Erythroblast (primary cell): ENCODE data around the gene UBE2O.
A peak's percentile ranks its signal among the peaks of the same experiment; 100 is the strongest.

ENCODE experiments used
- DNase-seq, 2 experiments: peaks; one replicate each; lab custom pipeline; 2025; lab: John Stamatoyannopoulos, UW
- GATA1 ChIP-seq: IDR thresholded peaks from 2 replicates; pipeline ENCODE4 v1.6.1; 2011; ENCODE audit warnings: low read depth, mild to moderate bottlenecking, control low read depth, low read length, moderate library complexity
- POLR2A ChIP-seq: IDR thresholded peaks from 2 replicates; pipeline ENCODE4 v1.6.1; 2011; ENCODE audit warnings: mild to moderate bottlenecking, low read length

Gene UBE2O

DNA sequence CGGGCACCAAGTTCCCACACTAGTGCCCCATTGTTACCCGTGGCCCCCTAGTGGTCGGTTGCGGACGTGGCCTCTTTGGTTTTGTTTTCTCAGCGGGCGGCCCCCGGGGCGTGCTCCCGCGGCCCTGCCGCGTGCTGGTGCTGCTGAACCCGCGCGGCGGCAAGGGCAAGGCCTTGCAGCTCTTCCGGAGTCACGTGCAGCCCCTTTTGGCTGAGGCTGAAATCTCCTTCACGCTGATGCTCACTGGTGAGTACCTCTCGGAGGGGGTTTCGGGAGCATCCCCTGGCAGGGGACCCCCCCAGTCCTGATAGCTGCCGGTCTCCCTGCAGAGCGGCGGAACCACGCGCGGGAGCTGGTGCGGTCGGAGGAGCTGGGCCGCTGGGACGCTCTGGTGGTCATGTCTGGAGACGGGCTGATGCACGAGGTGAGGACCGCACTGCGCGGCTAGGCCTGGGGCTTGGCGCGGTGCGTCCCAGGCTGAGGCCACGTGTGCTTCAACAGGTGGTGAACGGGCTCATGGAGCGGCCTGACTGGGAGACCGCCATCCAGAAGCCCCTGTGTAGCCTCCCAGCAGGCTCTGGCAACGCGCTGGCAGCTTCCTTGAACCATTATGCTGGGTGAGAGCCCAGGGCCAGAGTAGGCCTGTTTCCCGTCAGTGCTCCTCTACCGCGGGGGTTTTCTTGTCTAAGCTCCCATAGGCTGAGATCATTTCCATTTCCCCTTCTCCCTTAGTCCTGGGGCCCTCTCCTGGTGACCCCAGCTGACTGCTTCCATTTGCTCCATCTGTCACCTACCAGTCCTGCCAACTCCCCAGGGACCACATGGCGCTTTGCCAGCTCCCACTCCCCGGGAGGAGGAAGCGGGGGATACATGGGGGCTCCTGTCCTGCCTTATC, 66.8 kb downstream of the UBE2O start:
- DNase-seq = peak; percentile 92 to 95
- TF ChIP-seq GATA1 (no peak), POLR2A (no peak)

DNA sequence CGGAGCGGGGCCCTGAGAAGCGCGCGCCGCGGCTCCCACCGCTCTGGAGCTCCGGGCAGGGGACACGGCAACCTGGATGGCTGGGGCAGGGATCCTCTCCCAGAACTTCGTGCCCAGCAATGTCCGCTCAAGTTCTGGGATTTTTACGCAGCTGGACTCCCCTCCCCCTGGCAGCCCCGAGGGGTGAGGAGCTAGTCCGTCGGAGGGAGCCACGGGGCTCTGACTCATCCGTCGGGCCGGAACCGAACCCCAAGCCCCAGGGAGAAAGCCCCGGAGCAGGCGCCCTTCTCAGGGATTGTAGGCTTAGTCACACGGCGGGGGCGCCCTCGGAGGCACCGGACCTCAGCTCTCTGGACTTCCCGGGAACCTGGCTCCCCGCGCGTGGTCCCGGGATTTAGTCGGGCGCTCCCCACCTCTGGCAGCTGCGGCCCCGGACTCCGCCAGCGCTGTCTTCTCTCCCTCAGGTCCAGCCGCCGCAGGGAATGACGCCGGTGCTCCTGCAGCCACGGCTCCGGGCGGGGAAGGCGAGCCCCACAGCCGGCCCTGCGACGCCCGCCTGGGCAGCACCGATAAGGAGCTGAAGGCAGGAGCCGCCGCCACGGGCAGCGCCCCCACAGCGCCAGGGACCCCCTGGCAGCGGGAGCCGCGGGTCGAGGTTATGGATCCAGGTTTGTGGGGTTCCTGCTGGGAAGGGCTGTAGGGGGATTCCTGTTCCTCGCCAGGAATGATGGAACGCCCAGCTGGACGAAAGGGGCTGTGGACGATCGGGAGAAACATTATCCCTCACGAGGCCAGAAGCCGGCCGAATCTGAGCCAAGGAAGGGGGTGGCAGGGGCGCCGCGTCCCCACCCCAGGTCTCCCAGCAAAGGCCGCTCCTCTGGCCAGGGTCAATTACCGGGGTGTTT, 67.7 kb downstream of the UBE2O start:
- no peak for TF ChIP-seq POLR2A
- TF ChIP-seq GATA1 = peak; percentile 43
- peak; percentile 89 to 90 for DNase-seq

DNA sequence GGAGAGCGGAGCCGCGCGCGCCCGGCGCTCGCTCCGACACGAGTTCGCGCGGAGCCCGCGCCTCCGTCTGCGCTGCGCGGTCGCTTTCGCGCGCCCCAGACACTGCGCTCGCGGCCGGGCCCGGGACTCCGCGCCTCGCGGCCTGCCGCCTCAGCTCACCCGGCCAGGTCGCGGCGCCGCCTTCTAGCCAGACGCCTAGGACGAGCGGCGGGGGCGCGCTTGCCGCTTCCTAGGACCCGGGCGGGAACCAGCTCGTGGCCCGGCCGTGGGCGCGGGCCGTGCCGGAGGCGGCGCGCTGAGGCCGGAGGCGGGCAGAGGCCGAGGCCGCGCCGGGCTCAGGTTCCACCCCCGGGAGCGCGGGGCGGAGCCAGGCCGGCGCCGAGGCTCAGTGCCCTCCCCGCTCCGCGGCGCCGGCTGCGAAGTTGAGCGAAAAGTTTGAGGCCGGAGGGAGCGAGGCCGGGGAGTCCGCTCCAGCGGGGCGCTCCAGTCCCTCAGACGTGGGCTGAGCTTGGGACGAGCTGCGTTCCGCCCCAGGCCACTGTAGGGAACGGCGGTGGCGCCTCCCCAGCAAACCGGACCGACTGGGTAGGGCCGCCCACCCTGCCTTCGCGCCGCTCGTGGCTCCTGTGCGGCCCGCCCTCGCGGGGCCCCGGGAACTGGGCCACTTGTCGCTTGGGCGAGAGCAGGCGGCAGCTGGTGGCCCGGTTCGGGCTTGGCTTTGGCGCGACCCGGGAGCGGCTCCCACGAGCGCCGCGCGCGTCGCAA, 68.5 kb downstream of the UBE2O start, which contains the start of gene SPHK1:
SPHK1 (plus strand) TSS at position 388 of the 765 bp plus-strand sequence. CDS start 1,036 bp downstream, outside the sequence.
- DNase-seq = peak; percentile 85 to 91
- TF ChIP-seq POLR2A (peak; percentile 71), GATA1 (no peak)

DNA sequence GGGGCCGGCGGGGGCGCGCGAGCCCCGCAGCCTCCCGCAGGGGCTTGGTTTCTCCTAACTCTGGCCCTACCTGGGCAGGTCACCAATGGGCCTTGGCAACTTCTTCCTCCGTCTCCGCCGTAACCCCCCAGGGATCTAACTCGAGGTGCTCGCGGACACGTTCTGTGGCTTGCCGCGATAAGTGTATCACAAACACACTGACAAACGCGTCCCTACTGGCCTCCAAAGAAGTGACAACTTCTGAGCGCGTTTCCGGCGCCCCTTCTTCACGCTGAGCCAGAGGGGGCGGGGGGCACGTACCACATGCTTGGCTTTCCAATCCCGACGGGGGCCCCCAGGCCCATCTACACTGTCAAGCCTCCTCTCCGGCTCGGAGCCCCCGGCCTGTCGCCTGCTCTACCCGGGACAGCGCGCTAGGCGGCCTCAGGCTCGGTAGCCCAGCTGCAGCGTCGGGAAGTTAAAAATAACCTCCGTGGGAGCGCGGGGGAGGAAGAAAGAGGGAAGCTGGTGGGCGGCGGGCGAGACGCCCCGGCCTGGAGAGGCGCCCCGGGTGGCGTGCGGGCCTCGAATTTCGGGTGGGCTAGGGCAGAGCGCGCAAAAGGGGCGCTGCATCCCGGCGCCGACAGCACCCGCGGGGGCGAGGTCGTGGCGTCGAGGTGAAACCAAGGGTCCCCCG, 69.3 kb downstream of the UBE2O start:
- peak; percentile 82 to 84 for DNase-seq
- TF ChIP-seq GATA1 (no peak), POLR2A (no peak)

DNA sequence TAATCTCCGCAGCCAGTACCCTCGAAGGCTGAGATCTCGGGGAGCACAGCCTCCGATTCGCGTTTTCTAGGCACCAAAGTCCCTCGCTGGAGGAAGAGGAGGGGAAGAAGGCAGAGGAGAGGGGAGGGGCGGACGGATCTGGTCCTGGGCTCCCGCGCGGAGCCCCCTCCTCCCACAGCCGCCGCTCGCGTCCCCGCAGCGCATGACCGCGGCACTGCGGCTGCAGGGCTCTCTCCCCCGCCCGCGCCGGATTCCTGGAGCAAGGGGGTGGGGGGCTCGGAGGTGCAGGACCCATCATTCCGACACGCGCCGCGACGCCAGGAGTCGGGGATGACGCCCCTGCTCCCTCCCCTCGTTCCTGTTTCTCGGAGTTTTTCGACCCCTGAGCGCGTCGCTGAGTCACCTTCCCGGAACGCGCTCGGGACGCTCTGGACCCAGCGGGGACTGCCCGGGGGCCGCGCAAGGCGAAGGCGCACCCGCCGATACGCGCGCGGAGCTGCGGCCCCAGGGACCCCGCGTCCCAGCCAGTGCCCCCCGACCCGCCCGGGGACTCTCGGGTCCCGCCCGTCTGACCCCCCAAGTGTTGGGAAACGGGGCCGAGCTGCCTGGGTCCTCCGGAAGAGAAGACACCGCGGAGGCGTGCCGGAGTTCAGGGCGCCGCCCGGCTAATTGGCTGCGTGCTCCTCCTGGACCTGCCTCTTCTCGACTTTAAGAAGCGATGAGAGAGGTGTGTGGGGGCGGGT, 70.0 kb downstream of the UBE2O start:
- no peak for TF ChIP-seq POLR2A
- no peak for TF ChIP-seq GATA1
- peak; percentile 82 for DNase-seq

DNA sequence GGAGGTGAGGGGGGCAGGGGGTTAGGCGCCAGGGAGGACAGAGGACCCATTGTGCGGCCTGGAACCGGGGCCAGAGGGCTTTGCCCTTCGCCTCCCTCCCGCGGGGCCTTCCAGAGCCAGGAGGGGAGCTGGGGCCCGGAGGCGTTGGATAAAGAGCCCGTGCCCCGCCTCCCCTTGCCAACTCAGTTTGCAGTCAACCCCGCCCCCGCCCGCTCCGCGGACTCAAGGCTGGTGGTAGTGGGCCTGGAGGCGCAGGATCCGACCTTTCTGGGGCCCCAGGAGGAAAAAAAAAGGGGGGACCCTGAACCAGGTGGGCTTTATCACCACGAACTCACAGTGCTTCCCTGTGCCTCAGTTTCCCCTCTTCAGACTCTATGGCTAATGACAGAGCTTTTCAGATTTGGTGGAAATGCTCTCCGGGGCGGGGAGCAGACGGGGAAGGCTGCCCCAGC, 70.6 kb downstream of the UBE2O start:
- DNase-seq = peak; percentile 22 to 46
- TF ChIP-seq GATA1 = no peak
- no peak for TF ChIP-seq POLR2A

DNA sequence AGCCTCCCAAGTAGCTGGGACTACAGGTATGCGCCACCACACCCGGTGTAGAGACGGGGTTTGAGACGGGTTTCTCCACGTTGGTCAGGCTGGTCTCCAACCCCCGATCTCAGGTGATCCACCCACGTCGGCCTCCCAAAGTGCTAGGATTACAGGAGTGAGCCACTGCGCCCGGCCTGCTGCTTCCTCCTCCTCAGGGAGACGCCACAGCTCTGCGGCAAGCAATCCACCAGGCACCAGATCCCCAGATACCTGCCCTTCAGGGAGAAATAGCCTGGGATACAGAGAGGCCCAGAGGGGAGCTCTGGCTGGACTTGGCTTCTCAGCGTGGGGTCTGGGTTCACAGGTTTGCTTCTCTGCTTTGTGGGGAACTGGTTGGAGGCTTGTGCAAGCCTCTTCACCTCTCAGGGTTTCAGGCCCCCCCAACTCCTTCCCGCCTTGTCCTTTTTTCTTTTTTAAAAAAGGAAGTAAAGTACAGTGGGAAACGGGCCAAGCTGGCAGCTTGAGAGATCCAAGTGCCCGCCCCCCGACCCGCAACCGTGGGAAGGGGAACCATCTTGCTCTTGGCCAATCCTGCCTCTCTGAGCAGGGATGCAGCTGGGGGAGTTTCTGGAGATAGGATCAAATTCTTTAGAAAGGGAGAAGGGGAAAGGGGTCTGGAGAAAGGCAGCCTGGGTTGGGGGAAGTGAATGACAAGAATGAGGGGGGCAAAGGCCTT, 71.2 kb downstream of the UBE2O start:
- TF ChIP-seq POLR2A = no peak
- no peak for TF ChIP-seq GATA1
- no peak for DNase-seq

DNA sequence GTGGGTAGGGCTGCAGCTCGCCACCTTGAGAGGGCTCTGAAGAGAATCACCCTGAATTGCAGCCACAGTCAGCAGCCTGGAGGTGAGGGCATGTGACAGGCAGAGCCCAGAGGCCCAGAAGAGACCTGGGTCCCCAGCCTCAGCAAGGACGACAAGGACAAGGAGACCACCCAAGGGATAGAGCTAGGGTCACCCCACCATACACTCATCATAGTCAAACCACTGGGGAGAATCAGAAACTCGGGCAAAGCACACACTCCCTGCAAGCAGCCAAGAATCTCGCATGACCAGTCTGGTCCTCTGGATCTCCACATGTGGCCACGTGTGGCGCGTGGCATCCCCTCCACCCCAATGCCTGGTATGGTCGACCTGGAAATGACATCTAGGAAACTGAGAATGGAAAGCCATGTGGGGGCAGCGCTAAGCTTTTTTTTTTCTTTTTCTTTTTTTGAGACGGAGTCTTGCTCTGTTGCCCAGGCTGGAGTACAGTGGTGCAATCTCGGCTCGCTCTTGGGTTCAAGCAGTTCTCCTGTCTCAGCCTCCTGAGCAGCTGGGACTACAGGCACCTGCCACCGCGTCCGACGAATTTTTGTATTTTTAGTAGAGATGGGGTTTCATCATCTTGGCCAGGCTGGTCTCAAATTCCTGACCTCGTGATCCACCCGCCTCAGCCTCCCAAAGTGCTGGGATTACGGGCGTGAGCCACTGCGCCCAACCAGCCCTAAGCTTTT, 73.1 kb downstream of the UBE2O start:
- no peak for DNase-seq
- TF ChIP-seq POLR2A = no peak
- TF ChIP-seq GATA1 = no peak

DNA sequence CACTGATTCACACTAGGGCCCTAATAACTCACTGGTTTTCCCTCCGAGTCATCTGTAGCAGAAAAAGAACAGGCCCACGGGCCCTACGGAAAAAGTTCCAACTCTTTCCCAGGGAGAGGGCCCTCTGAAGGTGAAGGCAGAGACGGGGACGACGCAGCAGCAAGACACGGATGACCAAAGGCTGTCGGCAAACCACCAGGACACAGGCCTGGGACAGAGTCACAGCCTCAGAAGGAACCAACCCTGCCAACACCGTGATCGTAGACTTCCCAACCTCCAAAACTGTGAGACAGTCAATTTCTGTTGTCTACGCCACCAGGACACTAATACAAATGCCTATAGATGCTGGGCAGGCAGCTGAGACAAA, 73.7 kb downstream of the UBE2O start:
- no peak for DNase-seq
- no peak for TF ChIP-seq GATA1
- TF ChIP-seq POLR2A = no peak

DNA sequence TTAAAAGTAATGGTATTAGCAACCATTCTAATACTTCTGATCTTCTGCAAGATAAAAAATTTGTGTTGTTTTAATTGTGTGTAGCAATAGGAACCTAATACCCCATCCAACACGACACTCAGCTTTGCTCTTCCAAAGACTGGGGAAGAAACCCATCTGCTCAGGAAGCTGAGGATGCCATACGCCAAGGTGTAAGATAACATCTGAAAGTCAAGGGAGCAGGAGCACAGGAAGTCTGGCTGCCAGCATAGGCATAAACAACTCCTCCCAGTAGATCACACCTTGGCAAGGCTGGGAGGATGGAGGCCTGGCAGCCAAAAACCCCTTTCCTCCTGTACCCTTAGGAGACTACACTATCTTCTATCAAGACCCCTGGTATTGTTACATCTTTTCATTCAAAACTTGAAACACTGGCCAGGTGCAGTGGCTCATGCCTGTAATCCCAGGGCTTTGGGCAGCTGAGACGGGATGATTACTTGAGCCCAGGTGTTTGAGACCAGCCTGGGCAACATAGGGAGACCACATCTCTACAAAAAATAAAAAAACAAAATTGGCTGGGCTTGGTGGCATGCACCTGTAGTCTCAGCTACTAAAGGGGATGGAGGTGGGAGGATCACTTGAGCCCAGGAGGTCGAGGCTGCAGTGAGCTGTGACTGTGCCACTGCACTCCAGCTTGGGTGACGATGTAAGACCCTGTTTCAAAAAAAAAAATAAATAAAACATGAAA, 74.2 kb downstream of the UBE2O start:
- TF ChIP-seq POLR2A (no peak), GATA1 (no peak)
- DNase-seq = no peak
